ENCODE measurements around the gene RGL3.
"Not testable (repeated sequence)": the region's sequence is repeated elsewhere in the genome, so short reads cannot be mapped to it uniquely, and the experiment has no call there.

RGL3 gene, protein sequence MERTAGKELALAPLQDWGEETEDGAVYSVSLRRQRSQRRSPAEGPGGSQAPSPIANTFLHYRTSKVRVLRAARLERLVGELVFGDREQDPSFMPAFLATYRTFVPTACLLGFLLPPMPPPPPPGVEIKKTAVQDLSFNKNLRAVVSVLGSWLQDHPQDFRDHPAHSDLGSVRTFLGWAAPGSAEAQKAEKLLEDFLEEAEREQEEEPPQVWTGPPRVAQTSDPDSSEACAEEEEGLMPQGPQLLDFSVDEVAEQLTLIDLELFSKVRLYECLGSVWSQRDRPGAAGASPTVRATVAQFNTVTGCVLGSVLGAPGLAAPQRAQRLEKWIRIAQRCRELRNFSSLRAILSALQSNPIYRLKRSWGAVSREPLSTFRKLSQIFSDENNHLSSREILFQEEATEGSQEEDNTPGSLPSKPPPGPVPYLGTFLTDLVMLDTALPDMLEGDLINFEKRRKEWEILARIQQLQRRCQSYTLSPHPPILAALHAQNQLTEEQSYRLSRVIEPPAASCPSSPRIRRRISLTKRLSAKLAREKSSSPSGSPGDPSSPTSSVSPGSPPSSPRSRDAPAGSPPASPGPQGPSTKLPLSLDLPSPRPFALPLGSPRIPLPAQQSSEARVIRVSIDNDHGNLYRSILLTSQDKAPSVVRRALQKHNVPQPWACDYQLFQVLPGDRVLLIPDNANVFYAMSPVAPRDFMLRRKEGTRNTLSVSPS

GRCh38 chr19:11418549-11419506, at the start of gene RGL3:
Gene RGL3 (minus strand): TSS chr19:11419314. CDS start chr19:11419278, 36 bp downstream.
- DNase-seq (ENCODE audit: low spot score), result no peak

- not testable (repeated sequence) for DNase-seq (ENCODE audit: low spot score)
Observed at GRCh38 chr19:11468266-11468845, 49.2 kb upstream of the RGL3 start.

DNA sequence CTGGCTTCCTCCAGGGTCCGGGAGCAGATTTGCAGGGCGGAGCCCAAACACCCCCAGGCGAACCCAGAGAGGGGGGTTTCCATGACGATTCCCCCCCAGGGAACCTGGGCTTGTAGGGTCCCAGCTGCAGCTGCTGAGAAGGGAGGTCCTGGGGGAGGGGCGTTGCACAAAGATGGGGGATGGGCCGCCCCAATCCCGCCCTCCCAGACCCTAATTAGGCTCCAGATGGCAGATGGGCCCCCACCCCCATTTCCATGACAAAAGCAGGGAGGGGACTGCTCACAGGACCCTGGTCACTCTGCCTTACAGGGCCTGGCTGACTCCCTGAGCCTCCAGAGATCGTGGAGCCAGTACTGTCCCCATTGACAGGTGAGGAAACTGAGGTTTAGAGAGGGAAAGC, 46.5 kb upstream of the RGL3 start:
- DNase-seq (ENCODE audit: low spot score), result no peak

DNA sequence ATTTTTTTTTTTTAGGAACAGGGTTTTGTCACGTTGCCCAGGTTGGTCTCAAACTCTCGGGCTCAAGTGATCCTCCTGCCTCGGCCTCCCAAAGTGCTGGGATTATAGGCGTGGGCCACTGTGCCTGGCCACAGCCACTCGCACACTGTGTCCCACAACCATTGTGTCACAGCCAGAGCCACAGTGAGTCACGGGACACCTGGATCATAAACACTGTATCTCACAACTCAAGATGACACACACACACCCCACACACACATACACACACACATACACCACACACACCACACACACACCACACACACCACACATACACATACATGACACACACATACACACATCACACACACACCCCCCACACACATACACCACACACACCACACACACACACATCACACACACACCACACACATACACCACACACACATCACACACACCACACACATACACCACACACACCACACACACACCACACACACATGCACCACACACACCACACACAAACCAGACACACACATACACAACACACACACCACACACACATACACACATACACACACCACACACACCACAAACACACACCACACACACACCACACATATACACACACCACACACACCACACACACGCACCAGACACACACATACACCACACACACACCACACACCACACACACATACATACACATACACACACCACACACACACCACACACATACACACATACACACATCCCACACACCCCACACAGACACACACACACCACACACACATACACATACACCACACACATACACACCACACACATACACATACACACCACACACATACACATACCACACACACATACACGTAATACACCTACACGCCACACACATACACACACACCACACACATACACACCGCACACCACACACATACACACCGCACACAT, 45.5 kb upstream of the RGL3 start:
- DNase-seq (ENCODE audit: low spot score), result no peak

DNA sequence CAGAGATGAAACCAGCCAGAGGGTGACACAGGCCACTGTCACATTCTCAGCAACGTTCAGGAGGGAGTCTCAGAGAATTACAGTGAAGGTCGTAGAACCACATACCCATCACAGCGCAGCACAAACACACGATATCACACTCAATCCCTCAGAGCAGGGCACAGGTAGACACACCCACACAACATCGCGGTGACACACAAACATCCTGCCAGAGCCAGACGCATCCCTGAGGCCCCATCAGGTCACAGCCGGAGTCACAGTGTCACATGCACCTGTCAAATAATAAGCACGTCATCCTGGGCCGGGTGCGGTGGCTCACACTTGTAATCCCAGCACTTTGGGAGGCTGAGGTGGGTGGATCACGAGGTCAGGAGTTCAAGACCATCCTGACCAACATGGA, 44.3 kb upstream of the RGL3 start:
- no peak for DNase-seq (ENCODE audit: low spot score)

DNA sequence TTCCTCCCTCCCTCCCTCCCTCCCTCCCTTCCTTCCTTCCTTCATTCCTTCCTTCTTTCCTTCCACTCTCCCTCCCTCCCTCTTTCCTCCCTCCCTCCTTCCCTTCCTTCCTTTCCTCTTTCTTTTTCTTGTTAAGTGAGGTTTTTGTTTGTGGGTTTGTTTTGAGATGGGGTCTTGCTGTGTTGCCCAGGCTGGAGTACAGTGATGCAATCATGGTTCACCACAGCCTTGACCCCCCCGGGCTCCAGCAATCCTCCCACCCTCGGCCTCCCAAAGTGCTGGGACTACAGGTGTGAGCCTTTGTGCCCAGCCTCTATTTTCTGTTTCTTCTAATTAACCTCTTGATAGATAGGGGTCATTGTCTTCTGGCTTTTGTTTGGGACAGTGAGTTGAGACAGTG, 42.3 kb upstream of the RGL3 start:
- no peak for DNase-seq (ENCODE audit: low spot score)

DNA sequence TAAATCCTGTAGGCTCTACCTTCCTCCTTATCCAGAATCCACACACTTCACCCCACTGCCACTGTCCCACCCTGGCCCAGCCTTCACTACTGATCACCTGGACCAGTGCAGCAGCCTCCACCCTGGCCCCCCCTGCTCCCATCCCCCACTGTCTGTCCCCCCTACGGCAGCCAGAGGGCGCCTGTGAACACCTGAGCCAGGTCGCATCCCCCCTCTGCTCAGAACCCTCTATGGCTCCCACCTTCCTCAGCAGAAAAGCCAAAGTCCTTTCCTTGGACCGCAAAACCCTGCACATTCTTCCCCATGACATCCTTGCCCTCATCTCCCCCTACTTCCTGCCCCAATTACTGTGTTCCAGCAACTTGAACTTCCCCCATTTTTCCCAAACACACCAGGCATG, 41.1 kb upstream of the RGL3 start:
- DNase-seq (ENCODE audit: low spot score), result no peak

DNA sequence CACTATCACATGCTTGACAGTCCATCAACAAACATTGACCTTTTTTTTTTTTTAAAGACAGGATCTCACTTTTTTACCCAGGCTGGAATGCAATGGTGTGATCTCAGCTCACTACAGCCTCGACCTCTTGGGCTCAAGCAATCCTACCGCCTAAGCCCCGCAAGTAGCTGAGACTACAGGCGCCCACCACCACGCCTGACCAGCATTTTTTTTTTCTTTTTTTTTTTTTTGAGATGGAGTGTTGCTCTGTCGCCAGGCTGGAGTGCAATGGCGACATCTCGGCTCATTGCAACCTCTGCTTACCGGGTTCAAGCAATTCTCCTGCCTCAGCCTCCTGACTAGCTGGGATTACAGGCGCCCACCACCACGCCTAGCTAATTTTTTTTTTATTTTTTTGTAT, 39.8 kb upstream of the RGL3 start:
- DNase-seq (ENCODE audit: low spot score), result not testable (repeated sequence)

DNA sequence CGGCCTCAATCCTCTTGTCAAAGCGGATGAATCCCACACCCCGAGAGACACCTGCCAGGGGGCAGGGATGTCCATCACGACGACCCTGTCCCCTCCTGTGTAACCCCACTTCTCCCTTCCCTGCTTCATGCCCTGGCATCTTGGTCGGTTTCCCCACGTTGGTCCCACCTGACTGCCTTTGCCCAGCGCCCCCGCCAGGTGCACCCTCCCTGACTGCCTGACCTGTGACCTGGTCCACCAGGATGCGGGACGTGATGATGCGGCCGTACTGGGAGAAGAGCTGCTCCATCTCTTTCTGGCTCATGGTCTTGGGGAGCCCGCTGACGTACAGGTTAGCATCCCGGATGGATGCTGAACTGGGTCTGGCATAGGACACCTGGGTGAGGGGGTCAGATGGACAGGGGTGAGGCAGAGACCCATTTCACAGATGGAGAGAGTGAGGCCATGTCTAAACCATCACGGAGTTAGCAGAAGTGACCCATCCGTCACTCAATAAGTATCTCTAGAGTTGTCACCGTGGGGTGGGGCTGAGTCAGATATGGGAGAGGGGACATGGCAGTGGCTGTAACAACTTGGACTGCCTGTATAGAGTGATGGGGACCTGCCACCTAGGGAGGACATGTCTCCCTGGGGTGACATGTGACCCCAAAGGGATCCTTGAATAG, 39.3 kb upstream of the RGL3 start:
- DNase-seq (ENCODE audit: low spot score), result no peak

GRCh38 chr19:11457831-11458230, 38.7 kb upstream of the RGL3 start:
- DNase-seq (ENCODE audit: low spot score), result no peak

DNA sequence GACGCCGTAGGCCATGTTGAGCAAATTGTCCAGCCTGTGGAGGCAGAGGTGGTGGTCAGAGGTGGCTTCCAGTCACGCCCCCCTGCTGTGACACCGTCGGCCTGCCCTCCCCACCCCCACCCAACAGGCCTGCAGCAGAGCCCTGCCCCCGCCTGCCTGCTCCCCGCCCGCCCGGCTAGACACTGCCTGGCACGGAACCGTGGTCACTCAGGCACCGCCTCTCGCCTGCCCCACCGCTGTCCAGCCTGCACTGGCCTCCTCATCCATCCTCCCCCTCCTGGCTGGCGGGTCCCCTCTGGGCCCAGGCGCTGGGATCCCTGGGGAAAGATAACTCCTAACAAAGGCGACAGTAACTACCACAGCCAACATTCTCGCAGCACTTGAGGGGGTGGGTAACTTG, 38.0 kb upstream of the RGL3 start:
- no peak for DNase-seq (ENCODE audit: low spot score)

GRCh38 chr19:11456659-11457058, 37.5 kb upstream of the RGL3 start:
- no peak for DNase-seq (ENCODE audit: low spot score)

DNA sequence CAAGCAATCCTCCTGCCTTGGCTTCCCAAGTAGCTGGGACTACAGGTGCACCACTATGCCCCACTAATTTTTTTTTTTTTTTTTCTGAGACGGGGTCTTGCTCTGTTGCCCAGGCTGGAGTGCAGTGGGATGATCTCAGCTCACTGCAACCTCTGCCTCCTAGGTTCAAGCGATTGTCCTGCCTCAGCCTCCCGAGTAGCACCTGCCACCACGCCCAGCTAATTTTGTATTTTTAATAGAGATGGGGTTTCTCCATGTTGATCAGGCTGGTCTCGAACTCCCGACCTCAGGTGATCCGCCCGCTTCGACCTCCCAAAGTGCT, 36.1 kb upstream of the RGL3 start:
- not testable (repeated sequence) for DNase-seq (ENCODE audit: low spot score)

DNA sequence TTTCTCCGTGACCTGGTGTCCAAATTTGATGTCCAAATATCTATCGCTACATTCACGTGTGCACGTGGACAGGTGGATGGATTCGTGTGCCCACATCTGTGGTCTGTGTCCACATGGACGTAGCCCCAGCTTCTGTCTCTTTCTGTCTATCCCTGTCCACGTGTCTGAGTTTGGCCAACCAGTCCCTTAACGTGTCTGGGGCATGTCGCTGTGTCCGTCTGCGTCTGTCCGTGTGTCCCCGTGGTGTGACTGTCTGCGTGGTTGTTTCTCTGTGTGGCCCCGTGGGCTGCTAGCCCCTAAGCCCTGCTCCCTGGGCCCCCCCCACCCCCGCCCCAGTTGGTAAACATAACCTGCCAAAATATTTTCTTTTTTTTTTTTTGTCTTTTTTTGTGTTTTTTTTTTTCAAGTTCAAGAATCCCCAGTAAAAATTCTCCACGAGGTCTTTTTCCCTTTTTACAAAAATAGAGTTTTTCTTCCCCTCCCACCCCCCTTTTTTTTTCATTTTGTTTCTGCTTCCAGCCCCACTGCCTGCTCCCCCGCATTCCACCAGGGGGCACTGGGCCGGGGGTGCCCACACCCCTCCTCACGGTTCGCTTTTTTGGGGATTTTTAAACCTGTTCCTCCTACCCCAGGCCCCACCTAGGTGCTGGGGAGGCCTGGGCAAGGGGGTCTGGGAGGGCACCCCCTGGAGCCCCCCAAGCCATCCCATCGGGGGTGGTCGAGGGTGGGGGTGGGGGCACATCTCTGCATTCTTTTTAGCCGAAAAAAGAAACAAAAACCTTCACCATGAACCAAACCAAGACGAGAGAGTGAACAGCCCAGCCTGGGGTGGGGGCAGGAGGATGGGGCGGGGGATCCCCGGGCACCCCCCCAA, 34.6 kb upstream of the RGL3 start:
- DNase-seq (ENCODE audit: low spot score), result no peak

- no peak for DNase-seq (ENCODE audit: low spot score)
Observed at GRCh38 chr19:11452620-11453310, 33.7 kb upstream of the RGL3 start.

DNA sequence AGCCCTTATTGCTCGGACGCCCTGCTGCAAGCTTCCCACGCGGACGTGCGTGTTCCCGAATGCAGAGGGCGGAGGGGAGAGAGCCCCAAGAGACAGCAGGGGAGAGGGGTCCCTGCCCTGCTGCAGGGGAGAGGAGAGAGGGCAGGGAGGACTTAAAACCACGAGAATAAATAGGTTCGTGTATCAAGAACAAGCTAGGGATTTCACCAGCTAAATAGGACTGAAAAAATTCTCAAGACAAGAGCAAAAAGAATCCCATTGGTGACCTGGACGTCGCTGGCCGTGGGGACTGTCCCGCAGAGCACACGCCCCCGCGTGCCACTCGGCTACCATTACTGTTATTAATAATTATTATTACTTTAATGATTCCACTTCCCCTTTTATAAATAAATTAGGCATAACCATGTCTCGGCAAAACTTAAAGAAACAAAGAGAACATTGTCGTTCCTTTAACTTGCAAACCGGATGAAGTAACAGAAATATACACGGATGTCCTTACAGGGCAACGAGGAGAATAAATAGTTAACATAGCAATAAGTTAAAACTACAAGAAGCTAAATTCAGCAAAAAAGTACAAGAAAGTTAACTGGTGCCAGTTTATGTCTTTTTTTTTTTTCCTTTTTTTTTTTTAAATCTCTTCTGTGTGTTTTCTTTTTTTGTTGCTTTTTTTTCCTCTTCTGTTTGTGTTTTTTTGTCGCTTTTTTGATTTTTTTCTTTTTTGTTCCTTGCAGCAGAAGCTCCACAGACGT, 32.9 kb upstream of the RGL3 start:
- no peak for DNase-seq (ENCODE audit: low spot score)

DNA sequence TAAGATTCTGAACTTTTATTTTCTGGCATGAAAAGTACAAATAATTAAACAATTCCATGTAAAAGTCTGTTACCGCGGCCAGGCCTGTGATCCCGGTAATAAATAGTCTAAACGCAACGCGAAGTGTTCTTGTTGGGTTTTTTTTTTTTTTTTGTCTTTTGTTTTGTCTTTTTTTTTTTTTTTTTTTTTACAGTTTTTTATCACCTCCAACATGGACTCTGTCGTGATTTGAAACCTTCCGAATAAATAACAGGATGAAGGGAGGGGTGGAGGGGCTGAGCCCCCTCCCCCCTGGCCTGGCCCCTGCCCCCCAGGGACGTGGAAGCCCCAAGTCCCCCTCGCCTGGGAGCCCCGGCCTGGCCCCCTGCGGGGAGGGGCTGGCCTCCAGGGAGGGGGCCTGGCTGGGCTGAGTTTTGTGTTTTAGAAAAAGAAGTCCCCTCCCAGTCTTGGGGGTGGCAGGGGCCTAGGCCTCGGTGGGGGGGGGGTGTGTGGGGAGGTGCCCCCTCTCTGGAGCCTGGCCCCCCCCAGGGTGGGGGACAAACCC, 32.3 kb upstream of the RGL3 start:
- no peak for DNase-seq (ENCODE audit: low spot score)
